Progenitor cell of endocrine pancreas (in vitro differentiated cells): ENCODE data around the gene CRYBG2. TPM values are rescaled to one million over a fixed set of nuclear protein-coding genes. Genes with fewer than 3 reads are reported as not detected.
A peak's percentile ranks its signal among the peaks of the same experiment; 100 is the strongest.

Experiments
- DNase-seq: peaks from one replicate; pipeline ENCODE4 v3.0.0; 2021; ENCODE audit warnings: low spot score; ENCODE audit not compliant: unreplicated experiment
- H3K27ac Mint-ChIP-seq: 2 replicates; pipeline ENCODE4 v1.8.0; 2021; ENCODE audit warnings: mild to moderate bottlenecking, moderate library complexity, mixed read lengths
- H3K27me3 Mint-ChIP-seq: 2 replicates; pipeline ENCODE4 v1.8.0; 2021; ENCODE audit warnings: mixed read lengths
- H3K36me3 Mint-ChIP-seq: 2 replicates; pipeline ENCODE4 v1.8.0; 2022; ENCODE audit warnings: mixed read lengths; ENCODE audit not compliant: insufficient read depth
- H3K4me1 Mint-ChIP-seq: 2 replicates; pipeline ENCODE4 v1.8.0; 2021; ENCODE audit warnings: low read depth, mixed read lengths
- H3K4me3 Mint-ChIP-seq: 2 replicates; pipeline ENCODE4 v1.8.0; 2021; ENCODE audit warnings: low read depth, mild to moderate bottlenecking, moderate library complexity, mixed read lengths
- H3K9me3 Mint-ChIP-seq: 2 replicates; pipeline ENCODE4 v1.8.0; 2021; ENCODE audit warnings: low read depth, mixed read lengths
- CTCF ChIP-seq: fragments of 200-600 bp; sonication (generic); IDR thresholded peaks from one replicate; pipeline ENCODE4 v1.5.0; 2021; ENCODE audit warnings: antibody characterized with exemption, mild to moderate bottlenecking; ENCODE audit not compliant: unreplicated experiment
- total RNA-seq: library from RNA; stranded (reverse); gene quantifications from 2 replicates; pipeline ENCODE4 v1.2.1, GENCODE V29; 2021

Gene CRYBG2
- total RNA-seq, 1 donor from 2014 or later, result 13.8 TPM

DNA sequence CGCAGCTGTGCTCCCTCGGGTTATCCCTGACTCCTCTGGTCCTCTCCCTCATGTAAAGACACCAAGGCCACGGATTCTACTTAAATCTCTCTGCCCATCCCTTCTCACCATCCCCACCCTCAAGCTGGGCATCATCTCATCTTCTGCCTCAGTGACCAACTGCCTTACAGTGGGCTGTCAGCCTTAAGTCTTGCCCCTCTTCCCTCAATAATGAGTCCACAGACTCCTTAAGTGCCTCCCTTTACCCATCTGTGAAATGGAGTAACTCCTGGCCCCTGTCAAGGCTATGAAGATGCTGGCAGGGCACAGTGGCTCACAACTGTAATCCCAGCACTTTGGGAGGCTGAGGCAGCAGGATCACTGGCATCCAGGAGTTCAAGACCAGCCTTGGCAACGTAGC is 62.0 kb downstream of the CRYBG2 start:
- Mint-ChIP-seq H3K4me3 (no peak overlapping the region), H3K27ac (no peak overlapping the region), H3K36me3 (peaks cover 4% of the 10 kb centered on the region), H3K9me3 (no peaks in the 10 kb centered on the region), H3K4me1 (no peaks in the 10 kb centered on the region), H3K27me3 (no peaks in the 10 kb centered on the region)
- DNase-seq, result no peak
- TF ChIP-seq CTCF, result no peak

GRCh38 chr1:26291433-26291832 is 62.5 kb downstream of the CRYBG2 start:
- TF ChIP-seq CTCF, result no peak

GRCh38 chr1:26290882-26291261 is 63.1 kb downstream of the CRYBG2 start:
- no peaks in the 10 kb centered on the region for H3K27me3 Mint-ChIP-seq
- H3K36me3 Mint-ChIP-seq, result peaks cover 1% of the 10 kb centered on the region
- no peaks in the 10 kb centered on the region for H3K4me1 Mint-ChIP-seq
- no peak overlapping the region for H3K27ac Mint-ChIP-seq
- no peak for TF ChIP-seq CTCF
- H3K4me3 Mint-ChIP-seq, result no peak overlapping the region
- no peaks in the 10 kb centered on the region for H3K9me3 Mint-ChIP-seq
- no peak for DNase-seq

More at GRCh38 chr1:26291433-26291832, 62.5 kb downstream of the CRYBG2 start:
- no peaks in the 10 kb centered on the region for H3K9me3 Mint-ChIP-seq
- no peak for DNase-seq
- H3K36me3 Mint-ChIP-seq, result peaks cover 4% of the 10 kb centered on the region
- H3K4me3 Mint-ChIP-seq, result no peak overlapping the region
- no peaks in the 10 kb centered on the region for H3K27me3 Mint-ChIP-seq
- no peaks in the 10 kb centered on the region for H3K4me1 Mint-ChIP-seq
- no peak overlapping the region for H3K27ac Mint-ChIP-seq

DNA sequence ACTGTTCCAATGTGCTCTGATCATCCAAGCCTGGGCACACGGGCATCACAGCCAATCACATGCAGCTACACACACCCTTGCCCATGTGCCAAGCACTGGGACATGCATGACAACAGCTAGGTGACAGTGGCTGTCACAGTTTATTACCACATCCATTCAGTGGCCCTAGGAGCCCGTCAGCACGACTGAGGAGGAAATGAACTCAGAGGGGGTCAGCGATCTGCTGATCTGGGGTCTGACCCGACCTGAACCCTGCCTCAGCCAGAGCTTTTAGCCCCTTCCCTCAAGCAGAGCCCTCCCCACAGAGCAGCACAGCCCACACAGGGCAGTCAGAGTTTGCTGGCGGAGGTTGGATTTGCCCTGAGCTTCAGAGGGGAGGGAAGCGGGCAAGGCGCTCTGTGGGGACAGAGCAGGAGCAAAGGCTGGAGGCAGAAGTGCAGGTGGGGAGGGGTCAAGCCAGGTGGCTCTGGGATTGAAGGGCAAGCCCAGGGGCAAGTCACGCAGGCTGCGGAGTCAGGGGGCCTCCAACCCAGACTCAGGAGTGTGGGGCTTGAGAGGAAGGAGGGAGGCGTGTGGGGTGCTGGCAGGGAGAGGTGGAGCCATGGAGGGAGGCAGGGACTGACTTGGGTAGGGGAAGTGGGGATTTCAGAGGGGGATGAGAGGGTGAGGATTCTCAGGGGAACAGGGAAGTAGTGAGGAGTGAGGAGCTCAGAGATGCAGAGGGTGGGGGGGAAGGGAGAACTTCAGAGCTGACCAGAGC is 63.6 kb downstream of the CRYBG2 start:
- Mint-ChIP-seq H3K36me3 (peaks cover 1% of the 10 kb centered on the region), H3K4me1 (no peaks in the 10 kb centered on the region), H3K27ac (no peak overlapping the region), H3K9me3 (no peaks in the 10 kb centered on the region), H3K4me3 (no peak overlapping the region), H3K27me3 (no peaks in the 10 kb centered on the region)
- TF ChIP-seq CTCF, result no peak
- no peak for DNase-seq

DNA sequence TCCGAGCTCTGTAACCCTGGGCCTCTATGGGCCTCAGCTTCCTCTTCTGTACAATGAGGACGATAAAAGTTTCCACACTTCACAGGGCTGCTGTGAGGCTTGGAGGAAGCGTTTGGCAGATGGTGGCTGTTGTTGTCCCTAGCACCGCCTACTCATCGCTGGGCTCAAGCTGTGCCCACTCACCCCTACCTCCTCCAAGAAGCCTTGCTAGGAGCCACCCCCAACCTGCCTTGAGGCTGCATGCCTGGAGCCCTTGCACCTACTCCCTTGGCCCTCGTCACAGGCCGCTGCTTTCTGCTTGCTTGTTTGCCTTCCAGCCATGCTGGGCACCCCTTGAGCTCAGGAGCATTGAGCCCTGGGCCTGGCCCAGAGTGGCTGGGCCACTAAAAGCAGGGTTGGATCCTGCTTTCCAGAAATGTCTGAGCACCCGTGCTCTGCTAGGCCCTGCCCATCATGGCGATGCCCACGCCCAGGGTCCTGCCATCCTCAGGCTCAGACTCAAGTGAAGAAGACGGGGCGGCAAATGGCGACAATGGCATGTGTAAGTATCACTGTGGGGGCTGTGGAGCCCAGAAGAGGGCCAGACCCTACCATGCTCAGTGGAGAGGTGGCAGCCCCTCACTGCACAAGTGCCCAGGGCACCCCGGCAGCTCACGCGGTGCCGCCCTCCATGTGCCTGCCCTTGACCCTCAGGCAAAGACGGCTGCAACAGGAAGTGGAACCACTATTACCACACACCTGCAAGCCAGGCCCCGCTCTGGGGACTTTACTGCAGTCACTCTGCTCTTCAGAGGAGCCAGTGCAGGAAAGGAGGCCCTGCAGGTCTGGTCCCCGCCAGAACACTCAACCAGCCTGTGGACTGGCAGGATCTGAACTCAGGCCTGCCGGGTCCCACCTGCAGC is 64.5 kb downstream of the CRYBG2 start:
- DNase-seq, result no peak
- no peak for TF ChIP-seq CTCF
- Mint-ChIP-seq H3K9me3 (no peaks in the 10 kb centered on the region), H3K4me1 (peaks cover 1% of the 10 kb centered on the region), H3K27ac (peak overlapping the region; percentile 45), H3K36me3 (peaks cover 4% of the 10 kb centered on the region), H3K27me3 (no peaks in the 10 kb centered on the region), H3K4me3 (no peak overlapping the region)
